ENCODE results near the gene CLTCL1. TPM values are rescaled to one million over a fixed set of nuclear protein-coding genes. Genes with fewer than 3 reads are reported as not detected.
"Not testable (repeated sequence)": the region's sequence is repeated elsewhere in the genome, so short reads cannot be mapped to it uniquely, and the experiment has no call there.

Gene CLTCL1
- polyA plus RNA-seq, 1 donor = 2.2 TPM

DNA sequence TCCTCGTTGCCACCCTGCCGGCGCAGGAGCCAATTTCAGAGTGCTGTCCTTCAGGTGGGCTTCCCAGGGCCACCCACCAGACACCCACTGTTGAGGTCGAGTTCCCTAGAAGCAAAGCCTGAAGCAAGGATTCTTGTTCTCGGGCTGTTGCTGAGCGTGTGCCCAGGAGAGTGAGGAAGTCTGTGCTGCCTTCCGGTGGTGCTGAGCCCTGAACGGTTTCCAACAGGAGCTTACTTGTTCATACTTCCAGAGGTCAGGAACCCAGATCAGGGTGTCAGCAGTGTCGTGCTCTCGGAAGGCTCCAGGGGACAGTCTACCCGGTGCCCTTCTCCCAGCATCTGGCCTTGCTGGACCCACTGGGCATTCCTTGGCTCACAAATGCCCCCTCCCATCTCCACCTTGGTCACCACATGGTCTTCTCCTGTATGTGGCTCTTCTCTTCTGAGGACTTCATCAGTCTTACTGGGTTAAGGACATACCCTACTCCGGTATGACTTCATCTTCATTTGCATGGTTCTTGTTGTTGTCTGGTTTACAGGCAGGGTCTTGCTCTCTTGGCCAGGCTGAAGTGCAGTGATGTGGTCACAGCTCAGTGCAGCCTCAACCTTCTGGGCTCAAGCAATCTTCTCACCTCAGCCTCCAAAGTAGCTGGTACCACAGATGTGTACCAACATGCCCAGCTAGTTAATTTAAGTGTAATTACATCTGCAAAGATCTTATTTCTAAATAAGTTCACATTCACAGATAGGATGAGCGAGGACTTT, 124.2 kb downstream of the CLTCL1 start:
- H3K9me3 ChIP-seq (ENCODE audit: control insufficient read depth, low read depth, low read length) = peaks cover 2% of the 10 kb centered on the region
- no CpG with 5 or more reads among the region's 13 CpGs for WGBS (ENCODE audit: insufficient coverage, low lambda C conversion rate)
- no peaks in the 10 kb centered on the region for H3K36me3 ChIP-seq (ENCODE audit: control insufficient read depth, insufficient read depth, low read length)
- no peak overlapping the region for H3K4me3 ChIP-seq (ENCODE audit: low read length)
- peaks cover 17% of the 10 kb centered on the region for H3K4me1 ChIP-seq (ENCODE audit: control insufficient read depth, insufficient read depth, low read length)
- H3K27me3 ChIP-seq (ENCODE audit: control insufficient read depth, insufficient read depth, low read length) = peaks cover 48% of the 10 kb centered on the region
- no peak overlapping the region for H3K27ac ChIP-seq (ENCODE audit: low read length)
- no peak for DNase-seq

DNA sequence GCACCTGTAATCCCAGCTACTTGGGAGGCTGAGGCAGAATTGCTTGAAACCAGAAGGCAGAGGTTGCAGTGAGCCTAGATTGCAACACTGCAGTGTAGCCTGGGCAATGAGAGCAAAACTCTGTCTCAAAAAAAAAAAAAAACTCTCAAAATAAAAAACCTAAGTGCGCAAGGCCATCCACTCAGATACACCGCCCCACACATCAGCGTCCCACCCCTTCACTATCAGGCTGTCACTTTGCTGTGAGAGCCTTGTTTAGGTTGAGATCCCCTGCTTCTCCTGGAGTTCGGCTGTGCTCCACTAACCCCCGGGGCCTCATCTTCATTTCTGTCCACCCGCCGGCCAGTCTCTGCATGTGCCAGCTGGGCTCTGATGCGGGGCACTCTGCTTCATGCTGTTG, 125.1 kb downstream of the CLTCL1 start:
- no peak overlapping the region for H3K4me3 ChIP-seq (ENCODE audit: low read length)
- peaks cover 53% of the 10 kb centered on the region for H3K27me3 ChIP-seq (ENCODE audit: control insufficient read depth, insufficient read depth, low read length)

DNA sequence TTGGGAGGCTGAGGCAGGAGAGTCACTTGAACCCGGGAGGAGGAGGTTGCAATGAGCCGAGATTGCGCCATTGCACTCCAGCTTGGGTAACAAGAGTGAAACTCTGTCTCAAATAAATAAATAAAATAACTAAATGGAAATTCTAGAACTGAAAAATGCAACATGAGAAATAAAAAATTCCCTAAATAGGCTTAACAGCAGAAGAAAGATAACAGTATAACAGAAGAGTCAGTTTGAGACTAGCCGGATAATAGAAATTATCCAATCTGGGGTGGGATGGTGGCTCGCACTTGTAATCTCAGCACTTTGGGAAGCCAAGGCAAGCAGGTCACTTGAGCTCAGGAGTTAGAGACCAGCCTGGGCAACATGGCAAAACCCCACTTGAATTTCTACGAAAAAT, 127.1 kb downstream of the CLTCL1 start:
- Histone ChIP-seq H3K4me3 (ENCODE audit: low read length) (no peak overlapping the region), H3K9me3 (ENCODE audit: control insufficient read depth, low read depth, low read length) (peaks cover 2% of the 10 kb centered on the region), H3K27ac (ENCODE audit: low read length) (no peak overlapping the region), H3K36me3 (ENCODE audit: control insufficient read depth, insufficient read depth, low read length) (no peaks in the 10 kb centered on the region), H3K27me3 (ENCODE audit: control insufficient read depth, insufficient read depth, low read length) (peaks cover 41% of the 10 kb centered on the region), H3K4me1 (ENCODE audit: control insufficient read depth, insufficient read depth, low read length) (peaks cover under 1% of the 10 kb centered on the region)
- WGBS (ENCODE audit: insufficient coverage, low lambda C conversion rate) = 93% methylated on average over 3 of the region's 6 CpGs
- DNase-seq = no peak

More for the DNA sequence above, 125.1 kb downstream of the CLTCL1 start:
- Histone ChIP-seq H3K36me3 (ENCODE audit: control insufficient read depth, insufficient read depth, low read length) (no peaks in the 10 kb centered on the region), H3K27ac (ENCODE audit: low read length) (no peak overlapping the region), H3K9me3 (ENCODE audit: control insufficient read depth, low read depth, low read length) (peaks cover 2% of the 10 kb centered on the region), H3K4me1 (ENCODE audit: control insufficient read depth, insufficient read depth, low read length) (peaks cover 17% of the 10 kb centered on the region)
- DNase-seq = no peak
- WGBS (ENCODE audit: insufficient coverage, low lambda C conversion rate) = 80% methylated on average over 2 of the region's 8 CpGs

DNA sequence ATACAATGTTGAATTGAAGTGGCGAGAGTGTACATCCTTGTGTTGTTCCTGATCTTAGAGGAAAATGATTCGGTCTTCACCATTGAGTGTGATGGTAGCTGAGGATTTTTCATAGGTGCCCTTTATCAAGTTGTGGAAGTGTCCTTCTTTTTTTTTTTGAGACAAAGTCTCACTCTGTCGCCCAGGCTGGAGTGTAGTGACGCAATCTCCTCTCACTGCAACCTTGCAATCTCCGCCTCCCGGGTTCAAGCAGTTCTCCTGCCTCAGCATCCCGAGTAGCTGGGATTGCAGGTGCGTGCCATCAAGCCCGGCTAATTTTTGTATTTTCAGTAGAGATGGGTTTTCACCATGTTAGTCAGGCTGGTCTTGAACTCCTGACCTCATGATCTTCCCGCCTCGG, 132.9 kb downstream of the CLTCL1 start:
- H3K36me3 ChIP-seq (ENCODE audit: control insufficient read depth, insufficient read depth, low read length); H3K4me1 ChIP-seq (ENCODE audit: control insufficient read depth, insufficient read depth, low read length); H3K4me3 ChIP-seq (ENCODE audit: low read length); H3K27ac ChIP-seq (ENCODE audit: low read length); DNase-seq; H3K9me3 ChIP-seq (ENCODE audit: control insufficient read depth, low read depth, low read length): not testable (repeated sequence)
- WGBS (ENCODE audit: insufficient coverage, low lambda C conversion rate) = 100% methylated on average over 2 of the region's 11 CpGs
- peaks cover 20% of the 10 kb centered on the region for H3K27me3 ChIP-seq (ENCODE audit: control insufficient read depth, insufficient read depth, low read length)

DNA sequence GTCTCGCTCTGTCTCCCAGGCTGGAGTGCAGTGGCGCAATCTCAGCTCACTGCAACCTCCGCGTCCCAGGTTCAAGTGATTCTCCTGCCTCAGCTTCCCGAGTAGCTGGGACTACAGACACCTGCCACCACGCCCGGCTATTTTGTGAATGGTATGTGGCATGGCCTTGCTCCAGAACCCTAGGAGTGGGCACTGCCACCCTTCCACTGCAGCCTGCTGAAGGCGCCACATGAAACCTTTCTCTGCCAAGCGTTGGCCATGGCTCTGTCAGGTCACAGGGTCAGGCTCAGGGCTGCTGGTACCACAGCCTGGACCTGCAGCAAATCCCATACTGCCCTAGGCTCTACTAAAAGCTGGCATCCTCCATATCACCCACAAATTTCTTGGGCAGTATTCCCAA, 135.4 kb downstream of the CLTCL1 start:
- DNase-seq; H3K36me3 ChIP-seq (ENCODE audit: control insufficient read depth, insufficient read depth, low read length); H3K4me1 ChIP-seq (ENCODE audit: control insufficient read depth, insufficient read depth, low read length); H3K9me3 ChIP-seq (ENCODE audit: control insufficient read depth, low read depth, low read length); H3K4me3 ChIP-seq (ENCODE audit: low read length); H3K27ac ChIP-seq (ENCODE audit: low read length): not testable (repeated sequence)
- WGBS (ENCODE audit: insufficient coverage, low lambda C conversion rate) = no CpG with 5 or more reads among the region's 9 CpGs
- peaks cover 34% of the 10 kb centered on the region for H3K27me3 ChIP-seq (ENCODE audit: control insufficient read depth, insufficient read depth, low read length)

DNA sequence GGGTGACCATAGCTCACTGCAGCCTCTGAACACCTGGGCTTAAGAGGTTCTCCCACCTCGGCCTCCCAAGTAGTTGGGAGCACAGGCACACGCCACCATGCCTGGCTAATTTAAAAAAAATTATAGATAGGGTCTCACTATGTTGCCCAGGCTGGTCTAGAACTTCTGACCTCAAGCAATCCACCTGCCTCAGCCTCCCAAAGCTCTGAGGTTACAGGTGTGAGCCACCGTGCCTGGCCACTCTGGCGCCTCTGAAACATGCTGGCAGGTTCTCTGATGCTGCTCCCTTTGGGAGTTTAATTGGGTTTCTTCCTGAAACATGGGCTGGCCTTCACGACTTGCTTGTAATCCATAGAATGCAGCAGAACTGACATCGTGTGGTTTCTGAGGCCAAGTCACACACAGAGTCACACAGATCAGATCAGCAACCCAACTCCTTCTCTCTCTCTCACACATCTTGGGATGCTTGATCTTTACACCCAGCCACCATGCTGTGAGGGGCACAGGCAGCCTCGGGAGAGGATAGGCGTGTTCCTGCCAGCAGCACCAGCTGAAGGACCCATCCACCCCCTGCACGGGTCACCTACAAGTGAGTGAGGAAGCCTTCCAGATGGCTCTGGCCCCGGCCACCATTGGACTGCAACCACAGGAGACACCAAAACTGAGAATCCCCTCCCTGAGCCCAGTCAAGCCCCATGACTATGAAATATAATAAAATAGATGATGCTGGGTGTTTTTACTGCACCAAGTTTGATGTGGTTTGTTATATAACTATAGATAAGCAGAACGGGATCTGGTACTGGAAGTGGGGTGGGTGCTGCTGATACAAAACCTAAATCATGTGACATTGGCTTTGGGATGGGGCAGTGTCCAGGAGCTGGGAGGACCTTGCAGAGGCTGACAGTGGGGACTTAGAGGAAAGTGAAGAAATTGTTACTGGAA, 138.3 kb downstream of the CLTCL1 start:
- WGBS (ENCODE audit: insufficient coverage, low lambda C conversion rate) = no CpG with 5 or more reads among the region's 11 CpGs
- DNase-seq = no peak
- Histone ChIP-seq H3K4me3 (ENCODE audit: low read length) (no peak overlapping the region), H3K36me3 (ENCODE audit: control insufficient read depth, insufficient read depth, low read length) (no peaks in the 10 kb centered on the region), H3K4me1 (ENCODE audit: control insufficient read depth, insufficient read depth, low read length) (no peaks in the 10 kb centered on the region), H3K27me3 (ENCODE audit: control insufficient read depth, insufficient read depth, low read length) (peaks cover 55% of the 10 kb centered on the region), H3K27ac (ENCODE audit: low read length) (no peak overlapping the region), H3K9me3 (ENCODE audit: control insufficient read depth, low read depth, low read length) (peaks cover 13% of the 10 kb centered on the region)

DNA sequence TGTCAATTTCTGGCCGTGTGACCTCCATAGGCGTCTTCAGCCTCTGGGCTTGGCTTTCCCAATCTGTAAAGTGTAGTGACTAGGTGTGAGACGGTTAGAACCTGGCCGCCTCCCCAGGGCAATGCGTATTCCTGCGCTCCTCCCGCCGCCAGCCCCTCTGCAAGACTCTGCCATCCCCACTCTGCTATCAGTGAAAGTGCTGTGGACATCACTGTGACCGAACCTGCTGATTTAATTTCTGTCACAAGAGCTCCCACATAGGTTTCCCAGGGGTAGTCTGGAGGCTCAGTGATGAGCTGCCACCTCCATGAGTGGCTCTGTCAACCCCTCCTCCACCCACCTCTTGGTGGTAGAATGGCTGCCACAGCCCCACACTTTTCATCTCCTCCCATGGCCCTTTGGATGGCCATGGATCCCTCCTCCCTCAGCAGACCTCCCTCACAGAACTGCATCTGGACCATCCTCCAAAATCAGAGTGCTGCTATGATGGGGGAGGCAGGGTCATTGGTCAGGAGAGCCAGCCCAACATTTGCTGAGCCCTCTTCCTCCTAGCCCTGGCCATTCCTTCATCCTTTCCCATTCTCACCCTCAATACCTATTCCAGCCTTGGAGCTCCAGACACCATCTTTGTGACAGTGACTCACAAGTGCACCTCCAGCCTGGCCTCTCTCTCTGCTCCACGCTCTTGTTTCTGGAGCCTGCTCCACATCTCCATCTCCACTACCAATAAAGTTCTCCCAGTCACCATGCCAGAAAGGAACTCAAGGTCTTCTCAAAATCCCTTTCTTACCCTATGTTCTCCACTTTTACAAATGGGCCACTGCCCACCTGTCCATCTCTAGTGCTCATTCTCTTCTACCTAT, 140.0 kb downstream of the CLTCL1 start:
- Histone ChIP-seq H3K36me3 (ENCODE audit: control insufficient read depth, insufficient read depth, low read length) (no peaks in the 10 kb centered on the region), H3K27me3 (ENCODE audit: control insufficient read depth, insufficient read depth, low read length) (peaks cover 72% of the 10 kb centered on the region), H3K4me3 (ENCODE audit: low read length) (no peak overlapping the region), H3K27ac (ENCODE audit: low read length) (no peak overlapping the region), H3K9me3 (ENCODE audit: control insufficient read depth, low read depth, low read length) (peaks cover 13% of the 10 kb centered on the region), H3K4me1 (ENCODE audit: control insufficient read depth, insufficient read depth, low read length) (no peaks in the 10 kb centered on the region)
- DNase-seq = no peak
- WGBS (ENCODE audit: insufficient coverage, low lambda C conversion rate) = no CpG with 5 or more reads among the region's 10 CpGs

DNA sequence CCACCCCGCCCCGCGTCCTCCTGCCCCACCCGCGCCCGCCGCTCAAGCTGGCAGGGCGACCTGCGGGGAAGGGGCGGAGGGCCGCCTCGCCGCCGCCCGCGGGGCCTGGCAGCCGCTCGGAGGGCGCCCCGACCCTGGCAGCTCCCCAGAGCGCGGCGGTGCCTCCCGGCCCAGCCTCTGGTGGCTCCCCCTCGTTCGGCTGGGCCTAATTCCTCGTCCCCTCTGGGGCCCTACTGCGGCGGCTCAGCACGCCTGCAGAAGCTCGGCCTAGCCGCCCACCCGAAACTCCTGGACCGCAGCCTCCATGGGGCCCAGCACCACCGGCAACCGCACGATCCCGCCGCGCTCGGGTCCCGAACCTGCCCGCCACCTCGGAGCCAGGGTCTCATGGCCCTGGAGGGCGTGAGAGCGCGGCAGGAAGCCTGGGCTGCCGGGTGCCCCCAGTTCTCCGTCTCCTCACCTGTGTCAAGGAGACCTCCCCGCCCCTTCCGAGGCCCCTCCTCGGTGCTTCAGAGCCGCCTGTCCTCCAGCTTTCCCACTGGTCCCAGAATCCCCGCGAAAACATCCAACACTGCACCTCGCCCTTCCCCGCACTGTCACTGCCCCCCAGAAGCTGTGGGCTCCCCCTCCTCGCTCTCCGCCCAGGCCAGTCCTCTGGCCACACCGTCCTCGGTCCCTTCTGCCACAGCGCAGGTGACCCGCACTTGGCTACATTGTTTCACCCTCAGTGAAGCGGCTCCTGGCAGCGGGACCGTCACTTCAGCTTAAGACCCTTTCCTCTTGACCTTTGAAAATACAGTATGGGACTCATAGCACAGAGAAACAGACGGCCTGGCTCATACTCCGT, 140.8 kb downstream of the CLTCL1 start:
- Histone ChIP-seq H3K36me3 (ENCODE audit: control insufficient read depth, insufficient read depth, low read length) (no peaks in the 10 kb centered on the region), H3K4me1 (ENCODE audit: control insufficient read depth, insufficient read depth, low read length) (no peaks in the 10 kb centered on the region), H3K9me3 (ENCODE audit: control insufficient read depth, low read depth, low read length) (peaks cover 13% of the 10 kb centered on the region), H3K4me3 (ENCODE audit: low read length) (no peak overlapping the region), H3K27ac (ENCODE audit: low read length) (no peak overlapping the region), H3K27me3 (ENCODE audit: control insufficient read depth, insufficient read depth, low read length) (peaks cover 70% of the 10 kb centered on the region)
- no peak for DNase-seq
- 0% methylated on average over 3 of the region's 68 CpGs for WGBS (ENCODE audit: insufficient coverage, low lambda C conversion rate)

DNA sequence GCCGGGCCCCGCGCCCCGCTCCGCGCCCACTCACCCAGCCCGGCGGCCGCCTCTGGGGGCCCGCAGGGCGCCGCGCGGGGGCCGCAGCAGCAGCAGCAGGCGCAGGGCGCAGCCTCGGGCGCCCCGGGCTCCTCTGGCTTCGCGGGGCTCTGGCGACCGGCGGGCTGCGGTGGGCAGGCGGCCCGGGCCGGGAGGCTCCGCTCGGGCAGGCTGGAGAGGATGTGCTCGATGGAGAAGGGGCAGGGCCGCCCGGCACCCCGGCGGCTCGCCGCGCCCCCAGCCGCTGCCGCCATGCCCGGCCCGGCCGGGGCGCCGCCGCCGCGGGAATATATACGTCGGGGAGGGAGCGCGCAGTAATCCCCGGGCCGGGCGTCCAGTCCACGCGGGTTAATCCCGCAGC, 141.5 kb downstream of the CLTCL1 start, which contains the start of gene GSC2:
Gene GSC2, minus strand, starts transcription at position 302 of the 400 bp plus-strand sequence. Its CDS starts 9 bp downstream, at position 293.
- no peak for DNase-seq
- no CpG with 5 or more reads among the region's 59 CpGs for WGBS (ENCODE audit: insufficient coverage, low lambda C conversion rate)
- peaks cover 67% of the 10 kb centered on the region for H3K27me3 ChIP-seq (ENCODE audit: control insufficient read depth, insufficient read depth, low read length)

More for the DNA sequence above, 141.5 kb downstream of the CLTCL1 start, which contains the start of gene GSC2:
- Histone ChIP-seq H3K4me3 (ENCODE audit: low read length) (no peak within 1 kb of the TSS), H3K36me3 (ENCODE audit: control insufficient read depth, insufficient read depth, low read length) (no peaks in the 10 kb centered on the region), H3K9me3 (ENCODE audit: control insufficient read depth, low read depth, low read length) (peaks cover 13% of the 10 kb centered on the region), H3K4me1 (ENCODE audit: control insufficient read depth, insufficient read depth, low read length) (no peaks in the 10 kb centered on the region), H3K27ac (ENCODE audit: low read length) (no peak within 1 kb of the TSS)
